ENCODE results near the gene LRRTM4.

The LRRTM4 gene

GRCh38 chr2:76839826-76840225 is 682.4 kb downstream of the LRRTM4 start:
- FAIRE-seq (no peak), DNase-seq (ENCODE audit: insufficient read length, low spot score) (no peak)
- TF ChIP-seq CTCF (IDR thresholded peaks at IDR 0.05; ENCODE audit: insufficient read depth, missing control alignments) = no peak

- TF ChIP-seq CTCF (IDR thresholded peaks at IDR 0.05; ENCODE audit: insufficient read depth, missing control alignments) = no peak
- peak; percentile 94 for FAIRE-seq
- DNase-seq (ENCODE audit: insufficient read length, low spot score) = no peak
Observed at GRCh38 chr2:76829374-76830234, 692.6 kb downstream of the LRRTM4 start.

GRCh38 chr2:76826691-76827090 is 695.5 kb downstream of the LRRTM4 start:
- DNase-seq (ENCODE audit: insufficient read length, low spot score) (no peak), FAIRE-seq (no peak)
- TF ChIP-seq CTCF (IDR thresholded peaks at IDR 0.05; ENCODE audit: insufficient read depth, missing control alignments) = no peak

- FAIRE-seq = no peak
- DNase-seq (ENCODE audit: insufficient read length, low spot score) = no peak
- no peak for TF ChIP-seq CTCF (IDR thresholded peaks at IDR 0.05; ENCODE audit: insufficient read depth, missing control alignments)
Observed at GRCh38 chr2:76825140-76825970, 696.8 kb downstream of the LRRTM4 start.

GRCh38 chr2:76821731-76822130 is 700.4 kb downstream of the LRRTM4 start:
- DNase-seq (ENCODE audit: insufficient read length, low spot score) = no peak
- no peak for FAIRE-seq
- no peak for TF ChIP-seq CTCF (IDR thresholded peaks at IDR 0.05; ENCODE audit: insufficient read depth, missing control alignments)

GRCh38 chr2:76813084-76813483 is 709.1 kb downstream of the LRRTM4 start:
- no peak for FAIRE-seq
- no peak for TF ChIP-seq CTCF (IDR thresholded peaks at IDR 0.05; ENCODE audit: insufficient read depth, missing control alignments)

More at GRCh38 chr2:76813084-76813483, 709.1 kb downstream of the LRRTM4 start:
- no peak for DNase-seq (ENCODE audit: insufficient read length, low spot score)
